ENCODE measurements around the gene MBTPS2.

The MBTPS2 gene

DNA sequence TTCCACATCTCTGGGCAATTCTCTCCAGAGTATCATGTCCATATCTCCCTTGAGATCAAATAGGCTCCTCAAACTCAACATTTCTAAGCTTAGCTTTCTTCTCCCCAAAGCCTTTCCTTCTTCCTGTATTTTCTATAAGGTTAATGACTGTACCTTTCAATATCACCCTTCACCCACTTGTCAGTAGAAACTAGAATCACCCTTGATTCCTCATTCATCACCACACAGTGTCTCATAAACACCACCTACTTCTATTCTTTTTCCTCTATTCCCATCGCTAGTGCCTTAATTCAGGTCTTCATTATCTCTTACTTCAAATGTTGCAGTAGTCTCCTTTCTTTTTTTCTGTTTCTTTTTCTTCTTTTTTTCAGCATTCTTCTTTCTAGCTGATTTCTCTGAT lies 72.8 kb downstream of the MBTPS2 start:
- Histone ChIP-seq H4K8ac (ENCODE audit: low read length) (no peak overlapping the region), H3K27ac (ENCODE audit: low read length, poor library complexity, severe bottlenecking) (no peak overlapping the region), H3K27me3 (ENCODE audit: control insufficient read depth in 1 of 2, insufficient read depth in 1 of 2, low read length in 2 of 2) (no peaks in the 10 kb centered on the region), H2AFZ (ENCODE audit: low read depth, low read length) (no peak overlapping the region), H2BK5ac (ENCODE audit: low read depth, low read length, poor library complexity, severe bottlenecking) (no peak overlapping the region), H3K23ac (ENCODE audit: low read length in 2 of 2) (no peak overlapping the region), H3K14ac (ENCODE audit: low read length in 2 of 2) (no peak overlapping the region), H3K36me3 (ENCODE audit: control insufficient read depth in 1 of 2, insufficient read depth in 2 of 2, low read depth in 1 of 2, low read length in 2 of 2) (no peaks in the 10 kb centered on the region), H4K91ac (ENCODE audit: low read length) (no peak overlapping the region), H3K4me3 (ENCODE audit: insufficient read depth in 1 of 2, low read depth in 1 of 2, low read length in 2 of 2) (no peak overlapping the region), H3K9me3 (ENCODE audit: control insufficient read depth, low read length) (no peaks in the 10 kb centered on the region), H3K4me2 (ENCODE audit: low read length, poor library complexity, severe bottlenecking) (no peak overlapping the region), H3K9ac (ENCODE audit: low read length) (no peak overlapping the region), H3K79me1 (replicated peaks; ENCODE audit: low read length, poor library complexity, severe bottlenecking) (no peaks in the 10 kb centered on the region), H3K4ac (ENCODE audit: low read depth in 1 of 2, low read length in 2 of 2) (no peak overlapping the region), H3K18ac (ENCODE audit: low read depth in 1 of 2, low read length in 2 of 2) (no peak overlapping the region), H2BK15ac (ENCODE audit: low read depth, poor library complexity, severe bottlenecking) (no peak overlapping the region), H2BK120ac (ENCODE audit: low read depth, low read length) (no peak overlapping the region), H2AK5ac (ENCODE audit: low read length, severe bottlenecking) (no peak overlapping the region), H3K4me1 (ENCODE audit: control insufficient read depth, insufficient read depth, low read depth, low read length) (no peaks in the 10 kb centered on the region), H2BK12ac (ENCODE audit: low read length in 2 of 2) (no peak overlapping the region)
- DNase-seq = no peak
- 94% methylated on average over 1 of the region's 1 CpG for WGBS

DNA sequence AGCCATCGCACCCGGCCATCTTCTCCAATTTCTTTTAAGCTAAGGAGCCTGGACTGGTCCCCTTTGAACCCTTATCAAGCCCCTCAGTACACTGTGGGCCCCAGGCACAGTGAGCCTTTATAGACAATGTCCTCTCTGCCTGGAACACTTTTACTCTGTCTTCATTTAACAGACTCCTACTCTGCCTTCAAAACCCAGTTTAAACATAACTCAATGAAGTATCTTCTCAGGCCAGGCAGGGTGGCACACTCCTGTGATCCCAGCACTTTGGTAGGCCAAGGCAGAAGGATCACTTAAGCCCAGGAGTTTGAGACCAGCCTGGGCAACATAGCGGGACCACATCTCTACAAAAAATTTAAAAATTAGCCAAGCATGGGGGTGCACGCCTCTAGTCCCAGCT lies 73.6 kb downstream of the MBTPS2 start:
- Histone ChIP-seq H3K23ac (ENCODE audit: low read length in 2 of 2) (no peak overlapping the region), H3K4me3 (ENCODE audit: insufficient read depth in 1 of 2, low read depth in 1 of 2, low read length in 2 of 2) (no peak overlapping the region), H3K79me1 (replicated peaks; ENCODE audit: low read length, poor library complexity, severe bottlenecking) (no peaks in the 10 kb centered on the region), H2AFZ (ENCODE audit: low read depth, low read length) (no peak overlapping the region), H3K4ac (ENCODE audit: low read depth in 1 of 2, low read length in 2 of 2) (no peak overlapping the region), H3K18ac (ENCODE audit: low read depth in 1 of 2, low read length in 2 of 2) (no peak overlapping the region), H3K4me2 (ENCODE audit: low read length, poor library complexity, severe bottlenecking) (no peak overlapping the region), H3K36me3 (ENCODE audit: control insufficient read depth in 1 of 2, insufficient read depth in 2 of 2, low read depth in 1 of 2, low read length in 2 of 2) (no peaks in the 10 kb centered on the region), H3K9ac (ENCODE audit: low read length) (no peak overlapping the region), H2AK5ac (ENCODE audit: low read length, severe bottlenecking) (no peak overlapping the region), H2BK5ac (ENCODE audit: low read depth, low read length, poor library complexity, severe bottlenecking) (no peak overlapping the region), H4K91ac (ENCODE audit: low read length) (no peak overlapping the region), H3K27ac (ENCODE audit: low read length, poor library complexity, severe bottlenecking) (no peak overlapping the region), H4K8ac (ENCODE audit: low read length) (no peak overlapping the region), H2BK12ac (ENCODE audit: low read length in 2 of 2) (no peak overlapping the region), H2BK120ac (ENCODE audit: low read depth, low read length) (no peak overlapping the region), H3K27me3 (ENCODE audit: control insufficient read depth in 1 of 2, insufficient read depth in 1 of 2, low read length in 2 of 2) (no peaks in the 10 kb centered on the region), H2BK15ac (ENCODE audit: low read depth, poor library complexity, severe bottlenecking) (no peak overlapping the region), H3K14ac (ENCODE audit: low read length in 2 of 2) (no peak overlapping the region), H3K4me1 (ENCODE audit: control insufficient read depth, insufficient read depth, low read depth, low read length) (no peaks in the 10 kb centered on the region), H3K9me3 (ENCODE audit: control insufficient read depth, low read length) (no peaks in the 10 kb centered on the region)
- no peak for DNase-seq
- 95% methylated on average over 4 of the region's 4 CpGs for WGBS

DNA sequence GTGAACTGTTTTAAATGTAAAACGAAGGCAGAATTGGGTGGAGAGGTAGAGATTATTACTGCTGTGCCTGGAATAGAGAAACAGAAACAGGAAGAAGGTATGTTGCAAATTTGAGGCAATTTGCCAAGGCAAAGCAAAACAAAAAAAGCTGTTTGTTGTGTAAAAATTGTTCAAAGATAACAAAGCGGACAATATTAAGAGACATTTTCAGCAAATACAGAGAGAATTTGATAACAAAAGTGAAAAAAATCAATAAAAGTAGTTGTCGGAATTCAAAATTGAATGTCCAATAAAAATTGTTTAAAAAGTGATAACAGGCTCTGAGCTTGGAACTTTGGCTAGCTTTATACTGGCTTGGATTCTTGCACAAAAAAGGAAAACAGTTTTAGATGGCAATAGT lies 86.7 kb downstream of the MBTPS2 start:
- no peaks in the 10 kb centered on the region for H3K27me3 ChIP-seq (ENCODE audit: control insufficient read depth in 1 of 2, insufficient read depth in 1 of 2, low read length in 2 of 2)
- peak; percentile 29 for DNase-seq

DNA sequence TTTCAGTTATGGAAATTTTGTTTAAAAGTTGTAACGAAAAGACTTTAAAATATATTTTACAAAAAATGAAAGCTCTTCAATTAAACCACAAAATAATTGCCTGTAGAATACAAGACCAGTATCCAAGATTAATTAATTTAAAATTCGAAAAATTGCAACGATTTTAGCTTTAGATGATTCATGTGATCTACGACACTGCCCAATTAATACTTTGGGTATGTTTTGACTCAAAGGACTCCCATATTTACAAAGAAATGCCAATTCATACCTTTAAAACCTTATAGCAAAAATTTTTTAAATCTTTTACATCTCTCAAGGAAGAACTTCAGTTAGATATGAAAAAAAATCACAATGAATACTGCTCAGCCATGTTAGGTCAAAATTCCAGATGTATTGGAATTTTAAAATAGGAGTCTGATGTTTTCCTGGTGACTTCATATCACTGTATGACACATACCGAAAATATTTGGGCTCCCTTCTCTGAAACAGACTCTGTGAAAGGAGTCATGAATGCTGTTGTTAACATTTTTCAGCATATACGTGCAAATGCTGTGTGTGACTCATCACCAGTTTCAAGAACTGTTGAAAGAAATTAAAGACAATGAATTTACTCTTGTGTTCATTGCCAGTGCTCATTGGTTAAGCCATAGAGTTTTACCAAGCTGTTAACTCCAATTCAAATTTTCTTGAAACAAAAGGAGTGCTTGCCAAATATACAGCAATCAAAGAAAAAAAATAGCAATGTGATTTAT lies 87.3 kb downstream of the MBTPS2 start:
- 20% methylated on average over 4 of the region's 6 CpGs for WGBS
- H3K4ac ChIP-seq (ENCODE audit: low read depth in 1 of 2, low read length in 2 of 2) = no peak overlapping the region

More for the DNA sequence above, 86.7 kb downstream of the MBTPS2 start:
- no peak overlapping the region for H3K14ac ChIP-seq (ENCODE audit: low read length in 2 of 2)
- no peak overlapping the region for H2BK12ac ChIP-seq (ENCODE audit: low read length in 2 of 2)
- peak overlapping the region; percentile 23 for H3K27ac ChIP-seq (ENCODE audit: low read length, poor library complexity, severe bottlenecking)
- H3K4me2 ChIP-seq (ENCODE audit: low read length, poor library complexity, severe bottlenecking) = no peak overlapping the region
- no peak overlapping the region for H3K4ac ChIP-seq (ENCODE audit: low read depth in 1 of 2, low read length in 2 of 2)
- no peaks in the 10 kb centered on the region for H3K79me1 ChIP-seq (replicated peaks; ENCODE audit: low read length, poor library complexity, severe bottlenecking)
- H2BK5ac ChIP-seq (ENCODE audit: low read depth, low read length, poor library complexity, severe bottlenecking) = no peak overlapping the region
- H3K36me3 ChIP-seq (ENCODE audit: control insufficient read depth in 1 of 2, insufficient read depth in 2 of 2, low read depth in 1 of 2, low read length in 2 of 2) = no peaks in the 10 kb centered on the region
- H2AFZ ChIP-seq (ENCODE audit: low read depth, low read length) = no peak overlapping the region
- no peak overlapping the region for H3K23ac ChIP-seq (ENCODE audit: low read length in 2 of 2)
- no peak overlapping the region for H2BK120ac ChIP-seq (ENCODE audit: low read depth, low read length)
- H4K8ac ChIP-seq (ENCODE audit: low read length) = no peak overlapping the region
- no peaks in the 10 kb centered on the region for H3K9me3 ChIP-seq (ENCODE audit: control insufficient read depth, low read length)
- no peak overlapping the region for H2AK5ac ChIP-seq (ENCODE audit: low read length, severe bottlenecking)
- 53% methylated on average over 2 of the region's 3 CpGs for WGBS
- no peak overlapping the region for H4K91ac ChIP-seq (ENCODE audit: low read length)
- no peak overlapping the region for H2BK15ac ChIP-seq (ENCODE audit: low read depth, poor library complexity, severe bottlenecking)
- no peak overlapping the region for H3K18ac ChIP-seq (ENCODE audit: low read depth in 1 of 2, low read length in 2 of 2)
- no peaks in the 10 kb centered on the region for H3K4me1 ChIP-seq (ENCODE audit: control insufficient read depth, insufficient read depth, low read depth, low read length)
- H3K9ac ChIP-seq (ENCODE audit: low read length) = peak overlapping the region; percentile 88
- peak overlapping the region in 1 of 2 experiments; percentile 58 for H3K4me3 ChIP-seq (ENCODE audit: insufficient read depth in 1 of 2, low read depth in 1 of 2, low read length in 2 of 2)

More for the DNA sequence above, 87.3 kb downstream of the MBTPS2 start:
- no peak overlapping the region for H2BK12ac ChIP-seq (ENCODE audit: low read length in 2 of 2)
- H3K23ac ChIP-seq (ENCODE audit: low read length in 2 of 2) = no peak overlapping the region
- H3K4me3 ChIP-seq (ENCODE audit: insufficient read depth in 1 of 2, low read depth in 1 of 2, low read length in 2 of 2) = peak overlapping the region in 1 of 2 experiments; percentile 45
- no peak overlapping the region for H3K18ac ChIP-seq (ENCODE audit: low read depth in 1 of 2, low read length in 2 of 2)
- H2BK15ac ChIP-seq (ENCODE audit: low read depth, poor library complexity, severe bottlenecking) = no peak overlapping the region
- peak; percentile 92 for DNase-seq
- peak overlapping the region; percentile 88 for H3K9ac ChIP-seq (ENCODE audit: low read length)
- no peaks in the 10 kb centered on the region for H3K36me3 ChIP-seq (ENCODE audit: control insufficient read depth in 1 of 2, insufficient read depth in 2 of 2, low read depth in 1 of 2, low read length in 2 of 2)
- H3K9me3 ChIP-seq (ENCODE audit: control insufficient read depth, low read length) = no peaks in the 10 kb centered on the region
- no peak overlapping the region for H2AFZ ChIP-seq (ENCODE audit: low read depth, low read length)
- no peaks in the 10 kb centered on the region for H3K79me1 ChIP-seq (replicated peaks; ENCODE audit: low read length, poor library complexity, severe bottlenecking)
- H3K4me2 ChIP-seq (ENCODE audit: low read length, poor library complexity, severe bottlenecking) = no peak overlapping the region
- H3K27me3 ChIP-seq (ENCODE audit: control insufficient read depth in 1 of 2, insufficient read depth in 1 of 2, low read length in 2 of 2) = no peaks in the 10 kb centered on the region
- H3K4me1 ChIP-seq (ENCODE audit: control insufficient read depth, insufficient read depth, low read depth, low read length) = no peaks in the 10 kb centered on the region
- H4K8ac ChIP-seq (ENCODE audit: low read length) = no peak overlapping the region
- no peak overlapping the region for H2BK120ac ChIP-seq (ENCODE audit: low read depth, low read length)
- peak overlapping the region; percentile 45 for H3K27ac ChIP-seq (ENCODE audit: low read length, poor library complexity, severe bottlenecking)
- H3K14ac ChIP-seq (ENCODE audit: low read length in 2 of 2) = no peak overlapping the region
- H4K91ac ChIP-seq (ENCODE audit: low read length) = no peak overlapping the region
- H2BK5ac ChIP-seq (ENCODE audit: low read depth, low read length, poor library complexity, severe bottlenecking) = no peak overlapping the region
- no peak overlapping the region for H2AK5ac ChIP-seq (ENCODE audit: low read length, severe bottlenecking)

Data from mesenchymal stem cell (in vitro differentiated cells and primary cell).